Vagina (tissue), 2 donors: ENCODE results near the gene TJP2. TPM values are rescaled to one million over a fixed set of nuclear protein-coding genes. Genes with fewer than 3 reads are reported as not detected.

Experiments
- DNase-seq, 2 donors: peaks; one replicate each; pipeline ENCODE4 v3.0.0-alpha.2; 2017; ENCODE audit errors: extremely low spot score in 2 of 2
- H3K27ac ChIP-seq: fragments of 200-600 bp; sonication (generic); one replicate; pipeline ENCODE4 v1.5.1; 2019
- H3K27me3 ChIP-seq: fragments of 200-600 bp; sonication (generic); one replicate; pipeline ENCODE4 v1.5.1; 2019
- H3K36me3 ChIP-seq, 2 donors: fragments of 200-600 bp; sonication (generic); one replicate each; pipeline ENCODE4 v1.5.1; 2017 to 2019
- H3K4me1 ChIP-seq: fragments of 200-600 bp; sonication (generic); one replicate; pipeline ENCODE4 v1.5.1; 2019
- H3K4me3 ChIP-seq, 2 donors: fragments of 200-600 bp; sonication (generic); 1 replicate in 1 of 2; 2 replicates in 1 of 2; pipeline ENCODE4 v1.5.1; 2016 to 2019
- H3K9me3 ChIP-seq: fragments of 200-600 bp; sonication (generic); one replicate; pipeline ENCODE4 v1.5.1; 2019
- POLR2A ChIP-seq, 2 donors: fragments of 450-650 bp; IDR thresholded peaks; one replicate each; pipeline ENCODE4 v1.6.1; 2017; ENCODE audit warnings: antibody characterized with exemption in 2 of 2, mild to moderate bottlenecking in 2 of 2, moderate library complexity in 2 of 2
- POLR2AphosphoS5 ChIP-seq, 2 donors: sonication (generic); formaldehyde crosslinking; IDR thresholded peaks; one replicate each; pipeline ENCODE4 v1.9.0; 2017; ENCODE audit warnings: antibody characterized with exemption in 2 of 2, mild to moderate bottlenecking in 2 of 2, low read depth in 1 of 2; ENCODE audit not compliant: insufficient read depth in 1 of 2
- intact Hi-C: fragments of 100-400 bp; cut with DNase I; formaldehyde crosslinking; loops from one replicate; pipeline ENCODE4 v1.15.1; 2023
- total RNA-seq: library from RNA; depleted of rRNA; stranded (reverse); fragments of >200 nt; gene quantifications from one replicate; pipeline ENCODE4 v1.2.3, GENCODE V29; 2016
- TF ChIP-seq, protein P1 (sequence below), 3 experiments: fragments of 450-650 bp in 2 of 3; fragments of 200-600 bp in 1 of 3; sonication (generic) in 1 of 3; IDR thresholded peaks; one replicate each; pipeline ENCODE4 v1.5.1; 2017 to 2019; ENCODE audit warnings: antibody characterized with exemption in 3 of 3, mild to moderate bottlenecking in 2 of 3, moderate library complexity in 2 of 3

Gene TJP2
- total RNA-seq, 1 donor from 2014 or later: 68.3 TPM

DNA sequence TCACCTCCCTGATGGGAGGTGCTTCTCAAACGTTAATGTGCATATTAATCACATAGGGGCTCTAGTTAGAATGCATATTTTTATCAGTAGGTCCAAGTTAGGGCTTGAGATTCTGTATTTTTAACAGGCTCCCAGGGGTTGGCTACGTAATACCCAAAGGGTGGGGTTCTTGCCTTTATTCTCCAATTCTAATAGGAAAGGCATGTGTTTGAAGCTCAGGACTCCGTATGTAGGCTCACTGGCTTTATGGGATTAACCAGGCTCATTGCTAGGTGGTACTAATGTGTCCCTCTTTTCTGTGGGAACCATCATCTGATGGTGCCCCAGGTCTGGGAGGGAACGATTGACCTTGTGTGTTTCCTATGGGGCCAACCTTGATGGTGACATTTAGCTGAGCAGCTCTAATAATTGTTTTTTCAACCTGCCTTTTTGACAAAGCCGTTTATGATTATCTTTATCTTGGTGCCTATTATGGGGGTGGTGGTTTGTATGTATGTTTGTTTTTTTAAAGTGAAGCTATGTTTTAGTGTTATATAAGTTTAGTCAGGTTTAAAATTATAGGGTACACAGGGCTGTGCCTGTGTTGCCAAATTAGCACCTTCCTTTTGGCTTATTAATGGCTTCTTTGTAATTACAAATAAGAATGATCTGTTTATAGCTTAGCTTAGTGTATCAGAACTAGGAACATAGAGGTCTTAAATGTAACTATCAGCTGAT is 20.8 kb downstream of the TJP2 start:
- intact Hi-C loops: loop anchor here (5.0 kb wide), 1 partner anchor 143 kb away; no protein-coding TSS in a partner anchor
- no peaks in the 10 kb centered on the region for H3K36me3 ChIP-seq
- H3K9me3 ChIP-seq: no peaks in the 10 kb centered on the region
- TF ChIP-seq POLR2AphosphoS5 (IDR thresholded peaks at IDR 0.05; ENCODE audit: insufficient read depth in 1 of 2, low read depth in 1 of 2) (no peak), POLR2A (IDR thresholded peaks at IDR 0.05) (no peak)
- TF ChIP-seq, protein P1, sequence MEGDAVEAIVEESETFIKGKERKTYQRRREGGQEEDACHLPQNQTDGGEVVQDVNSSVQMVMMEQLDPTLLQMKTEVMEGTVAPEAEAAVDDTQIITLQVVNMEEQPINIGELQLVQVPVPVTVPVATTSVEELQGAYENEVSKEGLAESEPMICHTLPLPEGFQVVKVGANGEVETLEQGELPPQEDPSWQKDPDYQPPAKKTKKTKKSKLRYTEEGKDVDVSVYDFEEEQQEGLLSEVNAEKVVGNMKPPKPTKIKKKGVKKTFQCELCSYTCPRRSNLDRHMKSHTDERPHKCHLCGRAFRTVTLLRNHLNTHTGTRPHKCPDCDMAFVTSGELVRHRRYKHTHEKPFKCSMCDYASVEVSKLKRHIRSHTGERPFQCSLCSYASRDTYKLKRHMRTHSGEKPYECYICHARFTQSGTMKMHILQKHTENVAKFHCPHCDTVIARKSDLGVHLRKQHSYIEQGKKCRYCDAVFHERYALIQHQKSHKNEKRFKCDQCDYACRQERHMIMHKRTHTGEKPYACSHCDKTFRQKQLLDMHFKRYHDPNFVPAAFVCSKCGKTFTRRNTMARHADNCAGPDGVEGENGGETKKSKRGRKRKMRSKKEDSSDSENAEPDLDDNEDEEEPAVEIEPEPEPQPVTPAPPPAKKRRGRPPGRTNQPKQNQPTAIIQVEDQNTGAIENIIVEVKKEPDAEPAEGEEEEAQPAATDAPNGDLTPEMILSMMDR (IDR thresholded peaks at IDR 0.05): no peak
- no peak overlapping the region for H3K27ac ChIP-seq
- no peaks in the 10 kb centered on the region for H3K4me1 ChIP-seq
- no peaks in the 10 kb centered on the region for H3K27me3 ChIP-seq
- H3K4me3 ChIP-seq: no peak overlapping the region
- no peak for DNase-seq

DNA sequence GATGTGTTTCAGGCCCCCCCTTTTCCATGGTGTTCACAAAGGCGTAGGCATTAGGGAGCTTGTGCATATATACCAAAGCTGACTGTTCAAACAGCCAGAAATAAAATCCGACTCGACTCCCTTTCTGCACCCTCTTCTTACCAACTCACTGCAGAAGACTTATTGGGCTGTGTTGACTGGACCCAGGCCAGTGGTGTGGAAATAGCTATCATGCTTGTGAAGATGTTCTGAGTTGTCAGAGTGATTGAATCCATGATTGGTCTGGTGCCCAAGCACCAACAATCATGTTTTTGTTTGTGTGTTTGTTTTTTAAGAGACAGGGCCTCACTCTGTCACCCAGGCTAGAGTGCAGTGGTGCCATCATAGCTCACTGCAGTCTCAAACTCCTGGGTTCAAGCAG is 21.6 kb downstream of the TJP2 start:
- H3K4me3 ChIP-seq: no peak overlapping the region
- no peak overlapping the region for H3K27ac ChIP-seq
- no peaks in the 10 kb centered on the region for H3K36me3 ChIP-seq
- TF ChIP-seq, protein P1 (IDR thresholded peaks at IDR 0.05): no peak
- TF ChIP-seq POLR2AphosphoS5 (IDR thresholded peaks at IDR 0.05; ENCODE audit: insufficient read depth in 1 of 2, low read depth in 1 of 2): no peak
- no peak for TF ChIP-seq POLR2A (IDR thresholded peaks at IDR 0.05)
- H3K27me3 ChIP-seq: no peaks in the 10 kb centered on the region
- H3K4me1 ChIP-seq: no peaks in the 10 kb centered on the region
- intact Hi-C loops: no loop called here
- H3K9me3 ChIP-seq: no peaks in the 10 kb centered on the region
- no peak for DNase-seq

DNA sequence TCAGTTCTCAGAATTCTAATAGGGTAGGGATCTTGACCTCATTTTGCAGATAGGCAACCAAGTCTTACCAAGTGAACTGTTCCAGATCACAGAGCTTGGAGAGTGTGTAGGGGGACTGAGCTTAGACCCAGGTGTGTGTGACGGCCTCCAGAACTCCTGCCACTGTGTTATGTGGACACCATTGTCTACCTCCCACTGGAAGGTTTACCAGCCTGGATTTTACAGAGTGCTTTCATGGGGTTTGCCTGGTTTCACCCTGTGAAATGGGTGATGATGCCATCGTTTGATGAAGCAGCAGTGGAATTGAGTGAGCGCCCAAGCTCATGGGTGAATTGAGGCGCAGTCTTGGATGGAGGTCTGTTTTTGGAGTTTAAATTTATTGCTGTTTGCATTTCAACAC is 23.6 kb downstream of the TJP2 start:
- Histone ChIP-seq H3K9me3 (no peaks in the 10 kb centered on the region), H3K4me1 (no peaks in the 10 kb centered on the region), H3K4me3 (no peak overlapping the region), H3K27me3 (no peaks in the 10 kb centered on the region), H3K27ac (no peak overlapping the region), H3K36me3 (no peaks in the 10 kb centered on the region)
- no peak for DNase-seq
- TF ChIP-seq, protein P1 (IDR thresholded peaks at IDR 0.05): no peak
- TF ChIP-seq POLR2A (IDR thresholded peaks at IDR 0.05): no peak
- no peak for TF ChIP-seq POLR2AphosphoS5 (IDR thresholded peaks at IDR 0.05; ENCODE audit: insufficient read depth in 1 of 2, low read depth in 1 of 2)
- intact Hi-C loops: no loop called here

DNA sequence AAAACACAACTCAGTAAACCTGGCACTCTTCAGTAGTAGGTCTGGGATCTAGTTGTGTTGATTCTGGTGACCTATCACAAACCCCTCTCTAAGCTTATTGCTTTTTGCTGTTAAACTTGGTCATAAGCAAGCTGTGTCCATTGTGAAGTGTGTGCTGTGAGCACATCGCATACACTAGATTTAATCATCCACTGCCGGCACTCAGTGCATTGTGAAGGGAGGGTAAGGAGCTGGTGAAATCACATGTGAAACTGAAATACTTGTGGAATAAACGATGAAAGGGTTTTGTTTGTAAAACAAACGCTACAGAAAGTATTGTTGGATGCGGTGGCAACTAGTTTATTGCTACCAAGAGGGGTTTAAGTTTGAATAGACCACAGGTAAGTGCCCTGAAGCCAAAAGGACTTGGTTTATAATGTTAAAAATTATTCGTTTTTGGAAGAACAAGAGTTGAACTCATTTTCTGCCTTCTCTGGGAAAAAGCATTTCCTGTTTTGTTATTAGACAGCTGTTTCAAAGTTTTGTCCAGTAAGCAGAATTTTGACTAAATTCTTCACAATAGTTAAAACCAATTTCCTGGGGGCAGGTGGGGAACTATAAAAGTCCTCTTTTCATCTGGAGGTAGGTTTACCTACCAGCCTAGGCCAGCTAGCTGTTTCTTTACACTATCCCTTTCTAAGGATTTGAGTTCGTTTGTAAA is 24.6 kb downstream of the TJP2 start:
- TF ChIP-seq, protein P1 (IDR thresholded peaks at IDR 0.05): no peak
- TF ChIP-seq POLR2AphosphoS5 (IDR thresholded peaks at IDR 0.05; ENCODE audit: insufficient read depth in 1 of 2, low read depth in 1 of 2): no peak
- no peak for TF ChIP-seq POLR2A (IDR thresholded peaks at IDR 0.05)
- DNase-seq: no peak
- Histone ChIP-seq H3K27me3 (no peaks in the 10 kb centered on the region), H3K4me1 (no peaks in the 10 kb centered on the region), H3K36me3 (no peaks in the 10 kb centered on the region), H3K4me3 (no peak overlapping the region), H3K9me3 (no peaks in the 10 kb centered on the region), H3K27ac (no peak overlapping the region)
- intact Hi-C loops: no loop called here
